WTC11 (cell line): Measurements from ENCODE around the gene ACBD6.

Experiments
- CTCF ChIP-seq: fragments of 200-600 bp; IDR thresholded peaks from 2 replicates; pipeline ENCODE4 v1.8.0; 2022; ENCODE audit warnings: antibody characterized with exemption
- E2F4 ChIP-seq: sonication (generic); formaldehyde crosslinking; IDR thresholded peaks from 2 replicates; pipeline ENCODE4 v1.8.1; 2022; ENCODE audit warnings: low read depth, mild to moderate bottlenecking, moderate library complexity, missing genetic modification reagents, borderline replicate concordance
- ETV6 ChIP-seq: sonication (generic); formaldehyde crosslinking; IDR thresholded peaks from 2 replicates; pipeline ENCODE4 v1.8.1; 2022; ENCODE audit warnings: mild to moderate bottlenecking, missing genetic modification reagents
- FOXJ3 ChIP-seq: sonication (generic); formaldehyde crosslinking; IDR thresholded peaks from 2 replicates; pipeline ENCODE4 v1.9.0; 2021; ENCODE audit warnings: missing genetic modification reagents, mild to moderate bottlenecking, borderline replicate concordance
- FOXP4 ChIP-seq: sonication (generic); formaldehyde crosslinking; IDR thresholded peaks from 2 replicates; pipeline ENCODE4 v1.8.0; 2022; ENCODE audit warnings: mild to moderate bottlenecking, missing genetic modification reagents
- JUN ChIP-seq: sonication (generic); formaldehyde crosslinking; IDR thresholded peaks from 2 replicates; pipeline ENCODE4 v1.8.0; 2023; ENCODE audit warnings: mild to moderate bottlenecking, missing genetic modification reagents
- NFATC4 ChIP-seq: fragments of 250-450 bp; sonication (Bioruptor Pico); IDR thresholded peaks from 2 replicates; pipeline ENCODE4 v1.9.0; 2021; ENCODE audit warnings: mild to moderate bottlenecking
- RELA ChIP-seq: sonication (generic); formaldehyde crosslinking; IDR thresholded peaks from 2 replicates; pipeline ENCODE4 v1.8.1; 2022; ENCODE audit warnings: missing genetic modification reagents, mild to moderate bottlenecking, borderline replicate concordance
- STAT6 ChIP-seq: sonication (generic); formaldehyde crosslinking; conservative IDR thresholded peaks from 2 replicates; pipeline ENCODE4 v1.8.1; 2023; ENCODE audit warnings: mild to moderate bottlenecking, low read depth, missing genetic modification reagents, moderate library complexity
- USF2 ChIP-seq: sonication (generic); formaldehyde crosslinking; IDR thresholded peaks from 2 replicates; pipeline ENCODE4 v1.8.1; 2023; ENCODE audit warnings: mild to moderate bottlenecking, missing genetic modification reagents, moderate library complexity
- ZBTB21 ChIP-seq: sonication (generic); formaldehyde crosslinking; IDR thresholded peaks from 2 replicates; pipeline ENCODE4 v1.8.1; 2023; ENCODE audit warnings: mild to moderate bottlenecking, missing genetic modification reagents, borderline replicate concordance
- ZNF121 ChIP-seq: sonication (generic); formaldehyde crosslinking; IDR thresholded peaks from 2 replicates; pipeline ENCODE4 v1.8.0; 2023; ENCODE audit warnings: missing genetic modification reagents

GRCh38 chr1:180261030-180261429 is 241.3 kb downstream of the ACBD6 start:
- TF ChIP-seq STAT6 (CRISPR knock-in tag) (no peak), ZNF121 (CRISPR knock-in tag) (no peak), RELA (CRISPR knock-in tag) (no peak), ETV6 (no peak), USF2 (no peak), FOXJ3 (CRISPR knock-in tag) (no peak), E2F4 (no peak), CTCF (no peak), FOXP4 (no peak), NFATC4 (CRISPR knock-in tag) (no peak), ZBTB21 (no peak), JUN (CRISPR knock-in tag) (no peak)
